GM21381 (cell line): ENCODE measurements around the gene ATP8A1.
"Not testable (repeated sequence)": the region's sequence is repeated elsewhere in the genome, so short reads cannot be mapped to it uniquely, and the experiment has no call there.

Experiments
- ATAC-seq: cut with Tn5 transposase; IDR thresholded peaks from one replicate; pipeline ENCODE4 v1.9.1; 2021; ENCODE audit warnings: mild to moderate bottlenecking, moderate library complexity; ENCODE audit not compliant: unreplicated experiment

The ATP8A1 gene

DNA sequence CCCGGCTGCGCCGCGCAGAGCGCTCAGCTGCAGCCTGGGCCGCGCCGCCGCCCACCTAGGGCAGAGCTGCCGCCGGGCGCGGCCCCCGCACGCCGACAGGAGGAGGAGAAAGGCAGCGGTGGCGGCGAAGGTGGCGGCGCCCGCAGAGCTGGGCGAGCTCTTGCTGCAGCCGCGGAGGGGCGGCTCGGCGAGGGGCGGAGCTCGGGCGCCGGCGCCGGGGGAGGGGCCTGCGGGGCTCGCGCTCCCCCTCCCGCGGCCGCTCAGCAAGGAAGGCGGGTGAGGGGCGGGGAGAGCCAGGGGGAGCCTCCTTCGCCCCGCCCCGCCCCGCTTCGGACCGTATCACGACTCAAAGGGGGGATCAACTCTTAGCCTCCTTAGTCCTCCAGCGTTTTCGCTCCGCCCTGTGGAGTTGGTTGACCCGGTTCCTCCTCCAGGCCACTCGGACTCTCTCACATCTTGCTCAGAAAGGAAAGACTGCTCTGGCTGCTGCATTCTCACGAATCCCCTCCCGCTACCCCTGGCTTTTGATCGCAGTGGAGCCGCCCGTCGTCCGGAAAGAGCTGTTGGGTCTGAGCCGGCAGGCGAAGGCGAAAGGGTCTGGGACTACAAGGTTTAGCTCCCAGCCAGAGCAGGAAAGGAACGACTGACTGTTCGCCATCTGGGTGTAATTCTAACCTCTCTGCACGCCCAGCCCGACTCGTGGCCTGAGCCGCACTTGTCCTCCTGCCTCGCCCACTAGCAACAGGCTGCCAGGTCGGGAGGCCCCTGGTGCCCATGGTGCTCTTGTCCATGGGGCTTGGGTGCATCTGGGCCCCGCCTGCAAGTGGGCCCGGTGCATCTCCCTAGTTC, at the start of gene ATP8A1:
ATP8A1 (minus strand) TSS at position 162 of the 849 bp plus-strand sequence. CDS start 232 bp downstream, outside the sequence.
- peak; percentile 73 for ATAC-seq

DNA sequence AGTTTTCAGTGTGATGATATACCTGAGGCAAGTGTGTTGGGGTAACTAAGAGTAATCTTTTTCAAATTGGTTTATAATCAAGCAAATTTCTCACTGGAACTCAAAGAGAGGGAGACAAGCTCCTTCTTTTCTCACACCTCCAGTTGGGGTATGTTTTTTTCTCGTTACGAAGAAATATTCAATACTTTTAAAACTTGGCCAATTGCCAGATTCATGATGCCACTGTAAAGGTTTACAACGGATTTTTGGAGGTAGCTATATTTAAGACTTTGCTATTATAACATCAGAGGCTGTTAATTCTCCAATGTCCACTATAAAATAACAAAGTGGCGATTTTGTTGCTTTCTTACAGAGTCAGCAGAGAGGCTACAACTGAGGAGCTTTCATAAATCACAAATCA, 49.2 kb upstream of the ATP8A1 start:
- no peak for ATAC-seq

DNA sequence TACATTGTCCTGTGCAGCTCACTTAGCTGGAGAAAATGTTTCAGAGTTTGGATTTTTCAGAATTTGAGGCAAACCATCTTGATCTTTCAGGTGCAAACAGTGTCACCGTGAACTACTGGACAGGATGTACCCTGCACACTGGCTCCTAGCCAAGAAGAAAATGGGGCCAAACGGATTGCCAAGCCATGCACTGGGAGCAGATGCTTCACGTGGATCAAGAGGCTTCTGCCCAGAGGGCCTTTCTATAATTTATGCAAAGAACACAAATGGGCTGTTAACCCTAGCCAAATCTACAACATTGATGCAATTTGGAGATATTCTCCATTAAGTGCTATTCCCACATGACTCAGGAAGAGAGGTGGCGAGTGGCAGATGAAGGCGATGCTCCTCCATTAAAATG, 46.9 kb upstream of the ATP8A1 start:
- no peak for ATAC-seq

DNA sequence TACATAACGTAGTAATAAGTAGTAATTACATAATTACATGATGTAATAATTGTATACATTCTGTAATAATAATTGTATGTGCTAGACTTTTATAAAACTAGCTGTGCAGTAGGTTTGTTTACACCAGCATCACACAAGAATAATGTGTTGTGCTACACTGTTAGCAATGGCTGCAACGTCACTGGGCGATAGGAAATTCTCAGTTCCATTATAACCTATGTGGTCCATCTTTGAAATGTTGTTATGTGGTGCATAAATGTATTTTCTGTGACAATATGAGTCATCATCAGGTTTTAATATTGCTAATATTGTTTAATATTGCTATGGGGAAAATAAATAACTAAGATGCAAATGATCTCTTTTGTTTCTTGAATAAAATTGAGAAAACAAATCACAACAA, 46.0 kb upstream of the ATP8A1 start:
- ATAC-seq = no peak

DNA sequence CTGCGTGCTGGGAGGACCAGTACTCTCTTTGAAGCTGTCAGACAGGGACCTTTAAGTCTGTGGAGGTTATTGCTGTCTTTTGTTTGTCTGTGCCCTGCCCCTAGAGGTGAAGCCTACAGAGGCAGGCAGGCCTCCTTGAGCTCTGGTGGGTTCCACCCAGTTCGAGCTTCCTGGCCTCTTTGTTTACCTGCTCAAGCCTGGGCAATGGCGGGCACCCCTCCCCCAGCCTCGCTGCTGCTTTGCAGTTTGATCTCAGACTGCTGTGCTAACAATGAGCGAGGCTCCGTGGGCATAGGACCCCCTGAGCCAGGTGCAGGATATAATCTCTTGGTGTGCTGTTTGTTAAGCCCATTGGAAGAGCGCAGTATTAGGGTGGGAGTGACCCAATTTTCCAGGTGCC, 44.9 kb upstream of the ATP8A1 start:
- not testable (repeated sequence) for ATAC-seq

DNA sequence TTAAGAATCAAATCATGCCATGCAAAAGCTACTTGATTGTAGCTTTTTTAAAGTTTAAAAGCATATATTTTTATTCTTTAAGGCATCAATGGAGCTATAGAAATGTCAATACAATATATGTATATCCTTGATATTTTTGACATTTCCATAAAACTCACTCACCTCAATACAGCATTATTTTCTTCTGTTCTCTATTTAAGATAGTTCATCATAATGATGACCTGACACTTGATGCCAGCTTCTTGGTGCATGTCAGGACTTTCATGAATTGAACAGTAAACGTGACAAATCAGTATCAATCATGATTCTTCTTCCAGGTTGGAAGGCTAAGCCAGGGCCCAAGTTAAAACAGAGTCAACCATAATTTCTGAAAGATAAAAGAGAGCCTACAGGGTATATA, 33.6 kb upstream of the ATP8A1 start:
- no peak for ATAC-seq

DNA sequence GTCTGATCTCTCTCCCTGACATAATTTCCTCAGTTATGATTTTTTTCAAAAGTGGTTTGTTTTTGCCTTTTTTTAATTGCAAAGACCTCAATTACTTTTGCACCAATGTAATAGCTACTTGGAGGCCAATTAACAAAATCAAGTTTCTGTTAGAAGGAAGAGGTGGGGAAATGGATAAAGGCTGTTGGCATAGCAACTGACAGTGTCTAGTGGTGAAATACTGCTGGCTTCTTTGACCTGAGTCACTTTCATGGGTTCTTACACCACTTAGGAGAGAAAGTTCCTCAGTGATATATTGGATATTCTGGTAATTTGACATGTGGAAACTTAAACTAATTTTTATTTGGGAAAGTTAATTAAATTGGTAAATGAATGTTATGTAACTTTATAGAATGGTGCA, 26.5 kb upstream of the ATP8A1 start:
- no peak for ATAC-seq

DNA sequence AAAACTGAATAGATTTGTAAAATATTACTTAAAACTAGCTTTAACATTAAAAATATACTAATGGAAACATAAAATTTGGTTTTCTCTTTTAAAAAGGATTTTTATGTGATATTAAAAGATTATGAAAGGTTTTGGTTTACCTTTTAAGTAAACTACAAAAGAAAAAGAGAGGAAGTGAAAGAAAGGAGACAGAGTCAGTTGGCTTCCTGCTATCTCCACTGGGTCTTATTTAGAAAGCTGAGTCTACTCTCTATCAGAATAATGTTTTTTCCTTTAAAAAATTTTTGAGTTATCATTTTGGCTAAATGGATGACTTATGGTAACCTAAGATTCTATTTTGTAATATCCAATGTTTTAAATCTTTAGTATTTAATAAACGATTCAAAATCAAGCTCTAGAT, 21.6 kb upstream of the ATP8A1 start:
- ATAC-seq = no peak

DNA sequence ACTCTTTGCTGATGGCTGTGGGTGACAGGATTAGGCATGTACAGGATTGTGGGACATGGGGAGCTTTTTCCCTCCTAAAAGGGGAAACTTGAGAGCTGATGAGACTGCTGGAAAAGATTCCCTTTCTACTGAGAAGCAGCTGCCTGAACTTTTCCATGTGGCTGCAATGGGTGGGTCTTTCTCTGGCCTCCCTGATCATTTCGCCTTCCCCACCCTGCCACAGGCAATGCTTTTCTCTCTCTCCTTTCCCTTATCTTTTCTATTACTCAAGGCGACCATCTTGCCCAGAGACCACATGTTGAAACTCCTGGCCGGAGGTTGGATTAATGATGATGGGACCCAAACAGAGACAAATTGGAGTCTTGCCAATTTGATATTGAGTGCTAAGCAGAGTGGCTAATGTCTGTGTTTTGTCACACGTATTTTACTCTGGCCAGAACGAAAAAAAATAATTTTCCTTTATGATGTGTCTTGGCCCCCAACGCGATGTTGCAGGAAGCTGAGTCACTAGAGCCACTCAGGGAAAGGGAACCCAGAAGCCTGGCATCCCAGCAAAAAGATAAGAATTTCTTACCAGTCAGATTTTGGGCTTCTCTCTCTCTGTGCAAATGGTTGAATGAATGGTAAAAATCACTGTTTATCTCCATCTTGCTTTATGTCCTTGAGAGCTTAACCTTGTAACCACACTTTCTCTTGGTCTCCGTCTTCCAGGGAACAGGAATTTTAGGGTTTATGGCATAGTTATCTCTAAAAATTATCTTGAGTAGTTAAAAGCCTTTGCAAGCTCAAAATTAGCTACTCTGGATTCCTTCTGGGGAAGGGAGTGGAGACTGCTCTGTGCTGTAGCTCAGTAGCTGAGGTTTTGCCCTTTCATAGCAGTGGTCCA, 19.4 kb upstream of the ATP8A1 start:
- no peak for ATAC-seq

DNA sequence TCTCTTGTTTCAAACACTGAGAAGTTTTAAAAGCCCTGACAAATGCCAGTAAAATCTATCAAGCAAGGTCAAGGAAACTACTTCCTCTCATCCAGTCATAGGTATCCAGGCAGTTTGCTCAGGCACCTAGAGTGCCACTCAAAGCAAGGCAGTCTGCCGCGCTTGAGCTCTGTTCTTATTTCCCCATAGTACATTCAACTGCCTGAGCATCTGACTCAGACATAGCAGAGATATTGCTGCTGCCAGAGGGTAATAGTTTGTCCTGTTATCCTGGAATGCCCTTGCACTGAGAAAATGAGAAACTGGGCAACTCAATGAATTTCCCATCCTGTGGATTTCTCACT, 16.1 kb upstream of the ATP8A1 start:
- no peak for ATAC-seq

DNA sequence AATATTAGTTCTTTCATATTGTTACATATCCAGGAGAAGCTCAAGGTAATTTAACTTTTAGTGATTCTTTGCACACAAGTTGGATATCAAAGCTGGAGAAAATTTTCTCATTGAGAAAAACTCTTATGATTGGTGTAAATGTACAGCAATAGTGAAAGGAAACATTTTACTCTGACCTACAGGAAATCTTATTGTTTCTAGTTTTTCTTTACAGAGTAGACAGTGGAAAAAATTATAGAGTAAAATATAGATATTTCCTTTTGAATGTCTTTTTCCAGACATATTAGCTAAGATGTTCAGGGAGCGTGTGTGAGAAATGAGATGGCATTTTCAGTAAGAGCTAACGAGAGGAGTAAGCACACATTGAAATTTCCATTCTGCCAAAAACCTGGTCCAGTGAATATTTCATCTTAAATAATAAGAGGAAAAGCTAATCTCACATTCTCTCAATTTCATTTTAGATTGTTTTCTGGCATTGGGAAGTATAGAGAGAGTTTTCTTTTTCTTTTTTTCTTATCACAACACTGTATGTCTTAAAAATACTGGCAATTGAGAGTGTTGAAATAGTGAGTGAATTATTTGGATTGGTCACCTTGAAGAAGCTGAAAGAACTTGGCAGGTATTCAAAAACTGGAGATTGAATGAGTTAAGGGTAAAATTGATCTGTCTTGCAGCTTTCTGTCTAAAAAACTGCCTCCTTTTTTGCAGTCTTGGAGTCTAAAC, 15.6 kb upstream of the ATP8A1 start:
- ATAC-seq = no peak

DNA sequence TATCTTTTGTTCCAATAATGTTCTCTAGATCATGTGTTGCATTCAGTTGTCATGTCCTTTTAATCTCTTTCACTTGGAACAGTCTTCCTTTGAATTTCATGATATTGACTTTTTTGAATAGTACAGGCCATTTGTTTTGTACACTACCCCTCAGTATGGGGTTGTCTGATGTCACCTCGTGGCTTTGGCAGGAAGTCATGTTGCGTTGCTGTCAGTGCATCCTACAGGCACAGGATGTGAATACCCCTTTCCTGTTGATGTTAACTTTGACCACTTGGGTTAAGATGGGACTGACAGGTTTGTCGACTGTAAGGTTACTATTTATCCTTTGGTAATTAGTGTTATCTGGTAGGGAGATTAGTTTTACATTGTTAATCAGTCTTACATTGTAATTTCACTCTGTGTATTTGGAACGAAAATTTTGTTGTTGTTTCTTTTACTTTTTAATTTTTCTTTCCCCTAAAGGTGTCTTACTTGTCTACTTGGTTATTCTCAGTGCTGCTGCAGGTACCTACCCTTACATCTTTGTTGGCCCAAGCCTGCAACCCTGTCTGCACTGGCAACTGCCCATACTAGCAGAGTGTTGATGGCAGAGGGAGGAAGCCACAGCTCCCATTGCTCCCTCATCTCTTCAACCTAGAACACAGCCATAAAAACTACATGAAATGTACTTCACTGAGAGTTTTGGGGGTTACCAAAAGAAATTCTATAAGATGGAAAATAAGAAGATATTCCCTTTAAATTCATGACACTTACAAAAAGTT, 14.7 kb upstream of the ATP8A1 start:
- ATAC-seq = peak; percentile 87

DNA sequence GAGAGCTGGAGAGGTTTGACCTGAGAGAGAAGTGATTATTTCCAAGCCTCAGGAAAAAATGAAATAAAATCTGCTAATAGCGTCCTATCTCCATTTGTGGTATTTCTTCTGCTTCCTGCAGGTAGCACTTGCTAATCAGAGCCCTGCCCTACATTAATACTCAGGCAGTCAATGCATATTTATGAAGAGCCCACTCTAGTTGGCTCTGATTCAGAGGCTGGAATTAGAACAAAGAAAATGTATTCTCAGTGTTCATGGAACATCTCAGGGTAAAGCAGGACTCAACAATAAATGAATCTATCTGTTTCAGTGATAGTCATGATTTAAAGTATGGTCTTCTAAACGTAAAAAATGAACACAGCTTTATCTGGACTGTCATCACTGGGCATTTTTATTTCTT, 1.4 kb upstream of the ATP8A1 start:
- ATAC-seq = no peak

DNA sequence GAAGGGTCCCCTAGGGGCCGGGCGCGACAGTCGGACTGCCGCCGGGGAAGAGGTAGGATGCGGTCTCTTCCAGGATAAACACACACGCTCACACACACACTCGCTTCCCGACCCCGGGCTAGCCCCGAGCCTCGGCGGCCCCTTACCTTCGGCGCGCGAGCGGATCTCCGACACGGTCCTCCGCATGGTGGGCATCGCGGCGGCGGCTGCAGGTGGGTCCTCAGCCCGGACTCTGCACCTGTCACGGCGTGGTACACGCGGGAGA, 294 bp downstream of the ATP8A1 start:
- no peak for ATAC-seq

DNA sequence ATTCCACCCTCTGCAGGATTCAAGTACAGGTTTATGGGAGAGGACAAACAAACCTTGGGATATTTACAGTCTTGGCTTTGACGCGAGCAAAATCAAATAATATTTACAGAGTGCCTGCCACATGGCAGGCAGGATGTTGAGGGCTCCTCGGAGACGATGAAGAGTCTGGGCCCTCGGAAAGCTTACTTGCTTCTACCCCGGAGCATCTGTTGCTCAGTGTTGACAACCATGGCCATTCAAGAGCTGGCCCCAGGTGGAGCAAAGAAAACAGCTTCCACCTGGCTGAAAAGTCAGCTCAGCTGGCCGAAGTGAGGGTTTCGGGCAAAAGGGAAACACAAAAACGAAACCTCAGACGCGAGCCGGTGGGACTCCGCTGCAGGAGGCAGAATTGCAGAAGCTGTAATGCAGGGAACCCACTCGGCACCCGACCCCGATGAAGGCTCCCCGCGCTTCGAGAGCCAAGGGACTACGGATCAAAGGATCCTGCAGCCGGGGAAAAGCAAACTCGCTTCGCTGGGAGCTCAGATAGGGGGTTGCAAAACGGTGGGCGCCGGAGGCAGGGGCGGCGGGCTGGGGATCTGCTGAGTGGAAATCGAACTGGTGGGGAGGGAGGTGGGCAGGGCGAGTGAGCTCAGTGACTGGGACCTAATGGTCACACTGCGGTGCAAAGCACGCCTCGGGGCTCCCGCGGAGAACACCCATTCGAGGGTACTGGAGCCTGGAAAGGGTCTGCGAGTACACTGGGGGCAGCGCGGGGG, 805 bp downstream of the ATP8A1 start:
- peak; percentile 28 for ATAC-seq

DNA sequence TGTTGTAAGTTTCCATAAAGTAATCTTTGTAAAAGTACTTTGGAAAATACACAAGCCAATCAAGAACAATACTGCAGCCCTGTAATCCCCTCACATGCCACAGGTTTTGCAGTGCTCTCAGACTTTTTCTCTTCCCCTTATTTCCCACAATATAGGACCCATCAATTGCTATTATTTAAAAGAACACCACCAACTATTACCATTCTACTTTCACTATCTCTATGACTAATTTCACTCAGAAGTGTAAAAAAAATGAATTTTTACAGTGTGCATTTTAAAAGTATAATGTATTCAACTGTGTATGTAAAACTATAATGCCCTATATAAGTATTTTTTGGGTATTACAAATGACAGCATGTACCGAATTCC, 1.7 kb downstream of the ATP8A1 start:
- ATAC-seq = no peak

DNA sequence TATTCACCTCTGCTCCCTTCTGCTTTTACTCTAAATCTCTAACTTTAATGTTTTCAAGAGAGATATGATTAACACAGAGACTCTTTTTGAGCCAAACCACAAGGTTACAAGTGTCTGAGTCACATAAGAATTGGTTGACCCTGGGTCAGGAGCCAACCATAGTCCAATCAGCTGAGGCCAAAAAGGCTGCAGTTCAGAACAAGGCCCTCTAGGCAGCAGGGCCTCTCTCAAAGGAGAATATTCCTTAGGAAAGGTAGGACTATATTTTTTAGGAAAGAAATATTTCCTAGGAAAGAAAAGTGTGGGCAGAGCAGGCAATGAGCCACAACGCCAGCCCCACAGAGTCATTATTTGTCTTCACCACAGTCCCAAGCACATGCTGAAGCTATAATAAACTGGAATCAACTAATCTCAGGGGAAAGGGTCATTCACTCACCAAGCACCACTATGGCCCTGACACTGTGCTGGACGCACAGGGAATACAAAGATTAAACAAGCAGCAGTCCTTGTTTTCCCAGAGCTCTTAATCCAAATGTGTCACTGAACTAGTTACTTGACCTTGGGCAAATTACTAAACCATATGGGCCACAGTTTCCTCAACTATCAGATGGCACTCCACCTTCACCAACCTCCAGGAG, 2.2 kb downstream of the ATP8A1 start:
- ATAC-seq = no peak

DNA sequence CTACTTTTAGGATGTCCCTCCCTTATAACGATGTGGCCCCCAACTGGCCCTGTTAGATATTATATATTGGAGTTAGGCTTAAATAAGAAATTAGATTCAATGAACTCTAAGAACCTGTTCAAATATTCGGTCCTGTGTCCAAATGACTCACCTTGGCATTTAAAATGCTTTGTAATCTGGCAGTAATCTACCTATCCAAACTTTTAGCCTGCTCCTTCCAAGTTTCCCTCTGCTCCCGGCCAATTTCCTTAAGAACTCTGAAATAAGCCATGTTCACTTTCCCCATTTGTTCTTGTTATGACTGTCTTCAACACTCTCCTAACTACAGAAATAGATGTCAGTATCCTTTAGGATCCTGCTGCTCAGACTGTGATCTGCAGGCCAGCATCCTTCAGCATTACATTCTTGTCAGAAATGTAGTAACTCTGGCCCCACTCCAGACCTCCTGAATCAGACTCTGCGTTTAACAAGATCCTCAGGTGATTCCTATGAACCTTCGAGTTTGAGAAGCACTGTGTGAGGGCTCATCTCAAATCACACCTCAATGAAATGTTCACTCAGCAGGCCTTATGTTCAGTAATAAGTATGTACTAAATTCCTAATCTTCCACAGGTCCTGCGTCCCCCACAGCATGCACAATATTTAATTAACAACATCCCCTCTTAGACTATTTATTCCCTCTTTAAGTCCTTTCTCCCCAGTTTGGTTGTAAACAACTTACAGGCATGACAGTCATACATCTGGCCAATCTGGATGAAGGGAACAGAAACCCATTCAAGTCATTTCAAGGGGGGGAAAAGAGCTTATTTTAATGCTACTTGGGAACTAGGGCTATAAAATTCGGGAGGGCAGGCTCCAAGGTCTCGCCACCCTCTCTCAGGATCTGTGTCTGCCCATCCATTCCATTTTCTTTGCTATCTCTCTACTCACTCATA, 3.0 kb downstream of the ATP8A1 start:
- ATAC-seq = no peak
